HepG2 (cell line): Measurements from ENCODE around the gene SNN. TPM values are rescaled to one million over a fixed set of nuclear protein-coding genes. Genes with fewer than 3 reads are reported as not detected.

Source experiments
- CBFB ChIP-seq: sonication (generic); formaldehyde crosslinking; IDR thresholded peaks from 2 replicates; pipeline ENCODE4 v1.4.0; 2020; ENCODE audit warnings: missing genetic modification reagents
- DNMT3B ChIP-seq: conservative IDR thresholded peaks from 2 replicates; pipeline ENCODE4 v1.6.1; 2016; ENCODE audit warnings: missing biosample characterization, control low read depth
- EED ChIP-seq: sonication (generic); formaldehyde crosslinking; IDR thresholded peaks from 2 replicates; pipeline ENCODE4 v1.5.0; 2020; ENCODE audit warnings: mild to moderate bottlenecking, missing genetic modification reagents
- HHEX ChIP-seq: IDR thresholded peaks from 2 replicates; pipeline ENCODE4 v1.6.1; 2016; ENCODE audit warnings: control low read depth
- HNF1B ChIP-seq: sonication (generic); formaldehyde crosslinking; IDR thresholded peaks from 2 replicates; pipeline ENCODE4 v1.5.1; 2020; ENCODE audit warnings: mild to moderate bottlenecking, moderate library complexity, missing genetic modification reagents
- IRF2 ChIP-seq: IDR thresholded peaks from 2 replicates; pipeline ENCODE4 v1.6.1; 2018; ENCODE audit warnings: missing genetic modification reagents, missing compliant biosample characterization
- MEIS1 ChIP-seq: sonication (generic); formaldehyde crosslinking; IDR thresholded peaks from 2 replicates; pipeline ENCODE4 v1.9.0; 2021; ENCODE audit warnings: mild to moderate bottlenecking, missing genetic modification reagents, moderate library complexity, borderline replicate concordance
- PRDM4 ChIP-seq: sonication (generic); formaldehyde crosslinking; IDR thresholded peaks from 2 replicates; pipeline ENCODE4 v1.9.0; 2021; ENCODE audit warnings: missing genetic modification reagents, borderline replicate concordance
- PRPF4 ChIP-seq: fragments of 200-400 bp; formaldehyde crosslinking; IDR thresholded peaks from 2 replicates; pipeline ENCODE4 v1.6.1; 2016; ENCODE audit warnings: low read length, low read depth; ENCODE audit not compliant: poor library complexity, severe bottlenecking
- SAP130 ChIP-seq: IDR thresholded peaks from 2 replicates; pipeline ENCODE4 v1.6.1; 2016; ENCODE audit warnings: low read depth
- SP140L ChIP-seq: sonication (generic); formaldehyde crosslinking; IDR thresholded peaks from 2 replicates; pipeline ENCODE4 v1.4.0; 2020; ENCODE audit warnings: missing genetic modification reagents, borderline replicate concordance
- THRA ChIP-seq: sonication (generic); formaldehyde crosslinking; IDR thresholded peaks from 2 replicates; pipeline ENCODE4 v1.4.0; 2020; ENCODE audit warnings: missing genetic modification reagents, borderline replicate concordance
- ZNF17 ChIP-seq: sonication (generic); formaldehyde crosslinking; IDR thresholded peaks from 2 replicates; pipeline ENCODE4 v1.5.0; 2020; ENCODE audit warnings: mild to moderate bottlenecking, missing genetic modification reagents
- ZNF3 ChIP-seq: IDR thresholded peaks from 2 replicates; pipeline ENCODE4 v1.7.0; 2017; ENCODE audit warnings: inconsistent platforms
- ZNF337 ChIP-seq: sonication (generic); formaldehyde crosslinking; IDR thresholded peaks from 2 replicates; pipeline ENCODE4 v1.5.1; 2020; ENCODE audit warnings: missing genetic modification reagents, low read depth, mild to moderate bottlenecking, borderline replicate concordance
- ZNF431 ChIP-seq: sonication (generic); formaldehyde crosslinking; IDR thresholded peaks from 2 replicates; pipeline ENCODE4 v1.9.0; 2022; ENCODE audit warnings: missing genetic modification reagents, low read depth, mild to moderate bottlenecking, borderline replicate concordance
- ZNF644 ChIP-seq: IDR thresholded peaks from 2 replicates; pipeline ENCODE4 v1.6.1; 2016; ENCODE audit warnings: low read depth
- ZNF674 ChIP-seq: sonication (generic); formaldehyde crosslinking; IDR thresholded peaks from 2 replicates; pipeline ENCODE4 v1.5.0; 2020; ENCODE audit warnings: low read depth, mild to moderate bottlenecking, missing genetic modification reagents
- ZNF773 ChIP-seq: sonication (generic); formaldehyde crosslinking; IDR thresholded peaks from 2 replicates; pipeline ENCODE4 v1.4.0; 2020; ENCODE audit warnings: missing genetic modification reagents, borderline replicate concordance
- polyA plus RNA-seq, 8 experiments: library from polyadenylated mRNA; depleted of rRNA in 3 of 8; stranded (reverse) in 7 of 8; unstranded in 1 of 8; fragments of >200 nt; fragmentation: Illumina TruSeq in 4 of 8; extraction: Trizol in 4 of 8; gene quantifications; 2 replicates each; pipeline versions ENCODE4 v1.2.1 to v1.2.3, GENCODE V29; 2011 to 2016; ENCODE audit warnings: low read depth in 4 of 8, missing spikeins in 1 of 8, mixed read lengths in 1 of 8; ENCODE audit not compliant: insufficient read depth in 1 of 8
- total RNA-seq, 5 experiments: library from RNA; depleted of rRNA; stranded (reverse); fragments of >200 nt; fragmentation: Illumina TruSeq; extraction: Trizol; gene quantifications; 2 replicates each; pipeline ENCODE4 v1.2.3, GENCODE V29; 2016; ENCODE audit warnings: low read depth in 1 of 5
- TF ChIP-seq, protein P1 (sequence below): sonication (generic); formaldehyde crosslinking; IDR thresholded peaks from 2 replicates; pipeline ENCODE4 v1.4.0; 2020; ENCODE audit warnings: missing genetic modification reagents, mild to moderate bottlenecking, borderline replicate concordance

The SNN gene
- total and polyA plus RNA-seq, 2 of the 13 experiments (the other 11 are each of a cell fraction or from before 2014, with no cell fraction given) = 5.2 to 8.4 TPM

- TF ChIP-seq ZNF431 (CRISPR knock-in tag) = no peak
- TF ChIP-seq ZNF3 (CRISPR knock-in tag) = peak; percentile 99
- no peak; the same call in none of the 2 replicates for TF ChIP-seq IRF2
- TF ChIP-seq ZNF674 = no peak
- TF ChIP-seq SP140L (CRISPR knock-in tag) = no peak
- TF ChIP-seq MEIS1 (CRISPR knock-in tag) = no peak; the same call in 1 of the 2 replicates
- TF ChIP-seq ZNF644 = peak; percentile 87
- TF ChIP-seq SAP130 (CRISPR knock-in tag) = peak; percentile 65; the same call in 1 of the 2 replicates
- TF ChIP-seq ZNF337 = no peak
- TF ChIP-seq THRA (CRISPR knock-in tag) = peak; percentile 13; the same call in 1 of the 2 replicates
- TF ChIP-seq PRPF4 = no peak
- no peak for TF ChIP-seq PRDM4 (CRISPR knock-in tag)
- no peak for TF ChIP-seq ZNF17 (CRISPR knock-in tag)
- 0 out of 2 replicates have a peak, but pooled peaks have one; percentile 50 for TF ChIP-seq HNF1B (CRISPR knock-in tag)
- TF ChIP-seq, protein P1, sequence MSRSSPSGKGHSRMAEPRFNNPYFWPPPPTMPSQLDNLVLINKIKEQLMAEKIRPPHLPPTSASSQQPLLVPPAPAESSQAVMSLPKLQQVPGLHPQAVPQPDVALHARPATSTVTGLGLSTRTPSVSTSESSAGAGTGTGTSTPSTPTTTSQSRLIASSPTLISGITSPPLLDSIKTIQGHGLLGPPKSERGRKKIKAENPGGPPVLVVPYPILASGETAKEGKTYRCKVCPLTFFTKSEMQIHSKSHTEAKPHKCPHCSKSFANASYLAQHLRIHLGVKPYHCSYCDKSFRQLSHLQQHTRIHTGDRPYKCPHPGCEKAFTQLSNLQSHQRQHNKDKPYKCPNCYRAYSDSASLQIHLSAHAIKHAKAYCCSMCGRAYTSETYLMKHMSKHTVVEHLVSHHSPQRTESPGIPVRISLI (CRISPR knock-in tag) = no peak
- peak; percentile 49; the same call in 1 of the 2 replicates for TF ChIP-seq CBFB (CRISPR knock-in tag)
- TF ChIP-seq ZNF773 (CRISPR knock-in tag) = no peak
- no peak for TF ChIP-seq HHEX (CRISPR knock-in tag)
- peak; percentile 78; the same call in 1 of the 2 replicates for TF ChIP-seq DNMT3B (CRISPR knock-in tag)
- TF ChIP-seq EED (CRISPR knock-in tag) = peak; percentile 94
Measured at GRCh38 chr16:11639925-11640899, 28.0 kb upstream of the SNN start (continued).
